ENCODE measurements around the gene BTG4.

DNA sequence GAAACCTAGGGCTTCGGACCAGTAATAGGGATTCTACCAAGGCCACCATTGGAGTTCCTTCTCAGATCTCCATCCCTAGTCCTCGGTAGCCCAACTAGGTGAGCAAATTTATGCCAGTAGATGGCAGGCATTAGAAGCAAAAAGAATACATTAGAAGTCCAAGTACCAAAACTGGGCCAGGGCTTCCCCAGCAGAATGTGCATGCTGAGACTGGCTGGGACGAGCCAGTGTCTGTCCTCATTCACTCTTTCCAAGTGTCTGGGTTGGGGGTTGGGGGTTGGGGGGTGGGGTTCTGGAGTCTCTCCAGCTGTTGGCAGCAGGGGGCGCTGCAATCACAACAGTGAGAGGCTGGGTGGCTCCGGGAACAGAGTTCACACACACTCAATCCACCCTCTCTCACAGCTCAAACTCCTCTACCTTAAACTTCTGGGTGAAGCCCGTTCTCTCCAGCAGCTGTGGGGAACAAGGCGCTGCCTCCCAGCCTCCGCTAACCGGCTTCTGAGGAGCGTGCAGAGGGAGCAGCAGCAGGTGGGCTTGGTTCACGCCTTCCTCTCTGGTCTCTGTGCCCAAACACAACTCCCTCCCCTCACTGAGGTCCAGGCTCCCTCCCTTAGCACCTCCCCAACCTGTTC is 57.5 kb downstream of the BTG4 start:
- TF ChIP-seq, protein P1, sequence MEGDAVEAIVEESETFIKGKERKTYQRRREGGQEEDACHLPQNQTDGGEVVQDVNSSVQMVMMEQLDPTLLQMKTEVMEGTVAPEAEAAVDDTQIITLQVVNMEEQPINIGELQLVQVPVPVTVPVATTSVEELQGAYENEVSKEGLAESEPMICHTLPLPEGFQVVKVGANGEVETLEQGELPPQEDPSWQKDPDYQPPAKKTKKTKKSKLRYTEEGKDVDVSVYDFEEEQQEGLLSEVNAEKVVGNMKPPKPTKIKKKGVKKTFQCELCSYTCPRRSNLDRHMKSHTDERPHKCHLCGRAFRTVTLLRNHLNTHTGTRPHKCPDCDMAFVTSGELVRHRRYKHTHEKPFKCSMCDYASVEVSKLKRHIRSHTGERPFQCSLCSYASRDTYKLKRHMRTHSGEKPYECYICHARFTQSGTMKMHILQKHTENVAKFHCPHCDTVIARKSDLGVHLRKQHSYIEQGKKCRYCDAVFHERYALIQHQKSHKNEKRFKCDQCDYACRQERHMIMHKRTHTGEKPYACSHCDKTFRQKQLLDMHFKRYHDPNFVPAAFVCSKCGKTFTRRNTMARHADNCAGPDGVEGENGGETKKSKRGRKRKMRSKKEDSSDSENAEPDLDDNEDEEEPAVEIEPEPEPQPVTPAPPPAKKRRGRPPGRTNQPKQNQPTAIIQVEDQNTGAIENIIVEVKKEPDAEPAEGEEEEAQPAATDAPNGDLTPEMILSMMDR (IDR thresholded peaks at IDR 0.05; ENCODE audit: borderline replicate concordance, extremely low read depth, low read length, poor library complexity, severe bottlenecking), result peak; percentile 40
- no peak for TF ChIP-seq EZH2 (IDR thresholded peaks at IDR 0.05; ENCODE audit: borderline replicate concordance, low read depth, low read length, severe bottlenecking)

Data from DND-41 (cell line).